Ascending aorta (tissue), 2 donors: ENCODE measurements around the gene GRXCR1. TPM values are rescaled to one million over a fixed set of nuclear protein-coding genes. Genes with fewer than 3 reads are reported as not detected.

ENCODE experiments used
- DNase-seq, 2 donors: peaks; one replicate each; pipeline ENCODE4 v3.0.0-alpha.2; 2019; ENCODE audit warnings: low spot score in 2 of 2
- H3K27ac ChIP-seq, 2 donors: fragments of 200-600 bp; sonication (generic); one replicate each; pipeline ENCODE4 v1.5.1; 2016 to 2017; ENCODE audit warnings: mild to moderate bottlenecking in 1 of 2
- H3K27me3 ChIP-seq: fragments of 200-600 bp; sonication (generic); one replicate; pipeline ENCODE4 v1.5.1; 2017
- H3K36me3 ChIP-seq, 2 donors: fragments of 200-600 bp; sonication (generic); one replicate each; pipeline ENCODE4 v1.5.1; 2016
- H3K4me1 ChIP-seq, 2 donors: fragments of 200-600 bp; sonication (generic); one replicate each; pipeline ENCODE4 v1.5.1; 2016 to 2017; ENCODE audit warnings: mild to moderate bottlenecking in 1 of 2
- H3K4me3 ChIP-seq, 2 donors: fragments of 200-600 bp; sonication (generic); one replicate each; pipeline ENCODE4 v1.5.1; 2016 to 2017; ENCODE audit warnings: mild to moderate bottlenecking in 1 of 2
- H3K9me3 ChIP-seq, 2 donors: fragments of 200-600 bp; sonication (generic); one replicate each; pipeline ENCODE4 v1.5.1; 2016
- intact Hi-C: fragments of 100-400 bp; cut with DNase I; formaldehyde crosslinking; loops from one replicate; pipeline ENCODE4 v1.15.1; 2023
- total RNA-seq: library from RNA; depleted of rRNA; stranded (reverse); fragments of >200 nt; gene quantifications from one replicate; pipeline ENCODE4 v1.1.0, GENCODE V29; 2016
- TF ChIP-seq, protein P1 (sequence below), 3 experiments: fragments of 200-600 bp in 2 of 3; fragments of 450-650 bp in 1 of 3; sonication (generic) in 2 of 3; IDR thresholded peaks; one replicate each; pipeline ENCODE4 v1.5.1; 2016 to 2019; ENCODE audit warnings: antibody characterized with exemption in 3 of 3, mild to moderate bottlenecking in 1 of 3, moderate library complexity in 1 of 3

The GRXCR1 gene
- total RNA-seq = not detected

- TF ChIP-seq, protein P1, sequence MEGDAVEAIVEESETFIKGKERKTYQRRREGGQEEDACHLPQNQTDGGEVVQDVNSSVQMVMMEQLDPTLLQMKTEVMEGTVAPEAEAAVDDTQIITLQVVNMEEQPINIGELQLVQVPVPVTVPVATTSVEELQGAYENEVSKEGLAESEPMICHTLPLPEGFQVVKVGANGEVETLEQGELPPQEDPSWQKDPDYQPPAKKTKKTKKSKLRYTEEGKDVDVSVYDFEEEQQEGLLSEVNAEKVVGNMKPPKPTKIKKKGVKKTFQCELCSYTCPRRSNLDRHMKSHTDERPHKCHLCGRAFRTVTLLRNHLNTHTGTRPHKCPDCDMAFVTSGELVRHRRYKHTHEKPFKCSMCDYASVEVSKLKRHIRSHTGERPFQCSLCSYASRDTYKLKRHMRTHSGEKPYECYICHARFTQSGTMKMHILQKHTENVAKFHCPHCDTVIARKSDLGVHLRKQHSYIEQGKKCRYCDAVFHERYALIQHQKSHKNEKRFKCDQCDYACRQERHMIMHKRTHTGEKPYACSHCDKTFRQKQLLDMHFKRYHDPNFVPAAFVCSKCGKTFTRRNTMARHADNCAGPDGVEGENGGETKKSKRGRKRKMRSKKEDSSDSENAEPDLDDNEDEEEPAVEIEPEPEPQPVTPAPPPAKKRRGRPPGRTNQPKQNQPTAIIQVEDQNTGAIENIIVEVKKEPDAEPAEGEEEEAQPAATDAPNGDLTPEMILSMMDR (IDR thresholded peaks at IDR 0.05) = no peak
- Histone ChIP-seq H3K4me3 (no peak within 1 kb of the TSS), H3K9me3 (no peaks in the 10 kb centered on the region), H3K4me1 (no peaks in the 10 kb centered on the region), H3K27me3 (no peaks in the 10 kb centered on the region), H3K36me3 (no peaks in the 10 kb centered on the region), H3K27ac (no peak within 1 kb of the TSS)
- no peak for DNase-seq
- intact Hi-C loops = no loop called here
Measured at GRCh38 chr4:42892413-42892812, at the start of gene GRXCR1. GRXCR1 (plus strand) TSS chr4:42892713; CDS start chr4:42893267, 554 bp downstream.

DNA sequence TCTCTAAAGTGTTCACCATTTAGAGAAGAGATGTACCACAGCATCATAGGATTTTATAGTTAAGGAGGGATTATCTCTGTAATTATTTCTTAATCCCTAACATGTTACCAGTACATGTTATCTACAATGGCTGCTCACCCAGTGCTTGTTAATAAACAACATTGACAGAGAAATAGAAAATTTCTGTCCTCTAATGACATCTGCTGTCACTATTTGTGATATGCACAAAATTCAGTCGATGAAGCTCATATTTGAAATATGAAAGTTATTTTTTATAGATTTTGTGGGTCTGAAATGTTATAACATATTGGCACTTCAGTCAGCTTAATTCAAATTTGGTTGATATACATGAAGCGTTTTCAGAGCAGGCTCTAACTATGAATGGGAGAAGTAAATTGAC lies 48.8 kb upstream of the GRXCR1 start:
- intact Hi-C loops = no loop called here
- Histone ChIP-seq H3K4me3 (no peak overlapping the region), H3K27ac (no peak overlapping the region), H3K36me3 (no peaks in the 10 kb centered on the region), H3K9me3 (no peaks in the 10 kb centered on the region), H3K27me3 (no peaks in the 10 kb centered on the region), H3K4me1 (no peaks in the 10 kb centered on the region)
- DNase-seq = no peak
- TF ChIP-seq, protein P1 (IDR thresholded peaks at IDR 0.05) = no peak

GRCh38 chr4:42844422-42845070 lies 48.0 kb upstream of the GRXCR1 start:
- TF ChIP-seq, protein P1 (IDR thresholded peaks at IDR 0.05) = no peak
- Histone ChIP-seq H3K4me3 (no peak overlapping the region), H3K9me3 (no peaks in the 10 kb centered on the region), H3K4me1 (no peaks in the 10 kb centered on the region), H3K27ac (no peak overlapping the region), H3K27me3 (no peaks in the 10 kb centered on the region), H3K36me3 (no peaks in the 10 kb centered on the region)
- intact Hi-C loops = no loop called here
- DNase-seq = no peak

- Histone ChIP-seq H3K36me3 (no peaks in the 10 kb centered on the region), H3K9me3 (no peaks in the 10 kb centered on the region), H3K27me3 (no peaks in the 10 kb centered on the region), H3K4me3 (no peak overlapping the region), H3K27ac (no peak overlapping the region), H3K4me1 (no peaks in the 10 kb centered on the region)
- intact Hi-C loops = no loop called here
- TF ChIP-seq, protein P1 (IDR thresholded peaks at IDR 0.05) = no peak
- no peak for DNase-seq
Measured at GRCh38 chr4:42845586-42845985, 46.9 kb upstream of the GRXCR1 start.

DNA sequence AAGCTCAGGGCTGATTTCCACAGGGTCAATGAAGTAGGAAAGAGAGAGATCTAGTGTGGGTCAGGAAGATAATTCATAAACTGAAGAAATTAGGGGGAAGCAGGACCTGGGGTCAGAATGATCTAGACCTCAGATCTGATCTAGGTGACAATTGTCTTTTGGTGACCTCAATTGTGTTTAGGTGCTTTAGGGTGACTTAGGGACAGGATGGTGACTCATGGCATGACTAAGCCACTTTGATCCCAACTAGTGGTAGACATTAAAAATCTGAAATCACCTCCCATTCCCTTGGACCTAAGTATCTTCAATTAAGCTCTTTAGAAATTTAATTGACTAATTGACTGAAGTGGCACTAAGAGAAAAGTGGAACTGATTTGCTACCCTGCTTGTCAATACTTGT lies 36.7 kb upstream of the GRXCR1 start:
- no peaks in the 10 kb centered on the region for H3K27me3 ChIP-seq
- no peak overlapping the region for H3K4me3 ChIP-seq
- intact Hi-C loops = no loop called here
- DNase-seq = no peak
- H3K4me1 ChIP-seq = no peaks in the 10 kb centered on the region
- H3K36me3 ChIP-seq = no peaks in the 10 kb centered on the region
- H3K9me3 ChIP-seq = no peaks in the 10 kb centered on the region
- TF ChIP-seq, protein P1 (IDR thresholded peaks at IDR 0.05) = no peak
- H3K27ac ChIP-seq = no peak overlapping the region
